HG02981 (cell line): Measurements from ENCODE around the gene CORO2A.
"Not testable (repeated sequence)": the region's sequence is repeated elsewhere in the genome, so short reads cannot be mapped to it uniquely, and the experiment has no call there.

Experiments used
- ATAC-seq: cut with Tn5 transposase; IDR thresholded peaks from one replicate; pipeline ENCODE4 v1.9.1; 2021; ENCODE audit warnings: mild to moderate bottlenecking, moderate library complexity; ENCODE audit not compliant: unreplicated experiment

The CORO2A gene

GRCh38 chr9:98142925-98143481, 49.4 kb downstream of the CORO2A start:
- ATAC-seq, result no peak

DNA sequence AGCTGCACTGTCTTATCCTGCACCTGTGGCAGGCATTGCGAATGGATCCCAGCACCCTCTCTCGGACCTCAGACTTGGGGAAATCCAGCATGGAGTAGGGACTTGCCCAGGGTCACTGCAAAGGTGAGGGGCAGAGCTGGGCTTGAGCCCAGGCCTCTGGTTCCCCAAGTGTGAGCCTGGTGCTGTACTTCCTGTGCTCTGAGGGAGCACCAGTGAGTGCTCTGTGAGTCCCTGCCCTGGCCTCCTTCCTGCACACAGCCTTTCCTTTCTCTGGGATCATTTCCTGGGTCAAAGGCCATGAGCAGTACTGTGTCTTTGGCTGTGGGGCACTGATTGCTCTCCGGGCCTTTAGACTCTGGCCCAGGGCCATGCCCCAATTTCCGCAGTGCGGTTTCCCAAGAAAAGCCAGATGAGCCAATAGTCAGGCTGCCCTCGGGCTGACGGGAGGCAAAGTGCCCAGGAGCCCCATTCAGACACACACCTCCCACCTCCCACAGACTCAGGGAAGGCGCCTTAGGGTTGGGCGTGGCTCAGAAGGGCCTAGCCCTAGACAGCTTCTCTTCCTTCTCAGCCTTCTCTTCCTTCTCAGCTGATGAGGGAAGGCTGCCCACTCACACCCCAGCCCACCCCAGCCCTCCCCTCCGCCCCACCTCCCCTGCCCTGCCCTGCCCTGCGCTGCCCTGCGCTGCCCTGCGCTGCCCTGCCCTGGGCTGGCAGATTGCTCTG, 50.1 kb downstream of the CORO2A start:
- no peak for ATAC-seq

DNA sequence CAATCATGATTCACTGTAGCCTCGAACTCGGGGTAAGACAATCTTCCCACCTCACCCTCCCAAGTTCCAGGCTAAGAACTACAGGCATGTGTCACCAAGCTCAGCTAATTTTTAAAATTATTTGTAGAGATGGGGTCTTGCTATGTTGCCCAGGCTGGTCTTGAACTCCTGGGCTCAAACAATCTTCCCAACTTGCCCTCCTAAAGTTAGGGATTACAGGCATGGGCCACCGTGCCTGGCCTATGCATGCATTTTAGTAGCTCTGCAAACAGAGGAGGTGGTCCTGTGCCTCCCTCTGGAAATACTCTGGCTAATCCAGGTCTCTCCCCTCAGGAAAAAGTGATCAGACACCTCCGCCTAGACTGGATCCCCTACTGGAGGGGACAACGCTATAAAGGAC, 51.9 kb downstream of the CORO2A start:
- ATAC-seq, result no peak

GRCh38 chr9:98136489-98136888, 55.9 kb downstream of the CORO2A start:
- no peak for ATAC-seq

DNA sequence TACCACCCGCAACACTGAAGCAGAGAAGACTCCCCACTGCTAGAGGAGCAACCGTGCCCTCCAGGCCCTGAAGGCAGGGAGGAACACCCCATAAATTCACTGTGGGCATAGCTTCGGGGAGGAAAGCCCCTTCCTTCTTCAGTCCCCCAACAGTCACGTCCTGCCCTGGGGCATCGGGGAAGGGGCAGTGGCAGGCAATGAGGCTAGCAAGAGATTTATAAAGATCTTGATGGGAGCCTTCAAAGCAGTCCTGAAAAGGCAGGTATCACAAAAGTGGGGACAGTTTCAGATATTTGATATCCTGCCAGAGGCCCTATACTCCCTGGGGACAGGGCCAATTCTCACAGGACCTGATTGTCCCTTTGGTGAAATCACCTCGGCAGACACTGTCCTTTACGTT, 56.5 kb downstream of the CORO2A start:
- ATAC-seq, result no peak

GRCh38 chr9:98135558-98135934, 56.9 kb downstream of the CORO2A start:
- no peak for ATAC-seq

DNA sequence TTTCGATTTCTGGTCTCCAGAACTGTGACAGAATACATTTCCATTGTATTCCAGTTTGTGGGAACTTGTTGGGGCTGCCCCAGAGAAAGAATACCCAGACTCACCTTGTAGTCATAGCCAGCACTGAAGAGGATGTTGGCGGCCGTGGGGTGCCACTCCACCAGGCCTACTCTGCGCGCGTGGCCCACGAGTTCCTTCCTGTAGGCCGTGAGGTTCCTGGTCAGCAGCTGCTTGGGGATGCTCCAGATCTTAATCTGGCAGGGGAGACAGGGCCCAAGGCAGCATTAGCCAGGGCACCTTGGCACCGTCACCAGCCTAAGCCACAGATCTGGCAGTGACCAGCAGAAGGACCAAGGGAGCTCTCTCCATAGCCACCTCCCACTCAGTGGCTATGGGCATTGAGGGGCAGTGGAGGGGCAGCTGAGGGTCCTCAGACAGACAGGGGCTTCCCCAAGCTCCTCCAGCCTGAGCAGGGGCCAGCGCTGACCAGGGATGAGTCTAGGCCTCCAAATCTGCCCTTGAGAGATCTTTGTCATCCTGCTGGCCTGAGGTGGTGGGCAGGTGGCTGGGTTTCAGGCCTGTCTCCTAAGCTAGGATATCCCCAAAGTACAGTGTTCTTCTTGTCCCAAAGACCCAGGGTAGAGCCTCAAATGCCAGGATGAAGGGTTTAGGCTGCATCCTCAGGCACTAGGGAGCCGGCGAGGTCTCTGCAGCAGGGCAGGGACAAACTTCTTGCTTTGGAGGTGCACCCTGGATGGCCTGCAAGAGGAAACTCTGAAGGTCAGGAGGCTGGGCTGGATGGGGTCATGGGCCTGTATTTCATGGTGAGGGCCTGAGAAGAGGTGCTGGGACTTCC, 57.5 kb downstream of the CORO2A start:
- ATAC-seq, result no peak

- ATAC-seq, result no peak
These were observed 59.4 kb downstream of the CORO2A start for GRCh38 chr9:98132806-98133631.

GRCh38 chr9:98132158-98132557, 60.3 kb downstream of the CORO2A start:
- ATAC-seq, result no peak

DNA sequence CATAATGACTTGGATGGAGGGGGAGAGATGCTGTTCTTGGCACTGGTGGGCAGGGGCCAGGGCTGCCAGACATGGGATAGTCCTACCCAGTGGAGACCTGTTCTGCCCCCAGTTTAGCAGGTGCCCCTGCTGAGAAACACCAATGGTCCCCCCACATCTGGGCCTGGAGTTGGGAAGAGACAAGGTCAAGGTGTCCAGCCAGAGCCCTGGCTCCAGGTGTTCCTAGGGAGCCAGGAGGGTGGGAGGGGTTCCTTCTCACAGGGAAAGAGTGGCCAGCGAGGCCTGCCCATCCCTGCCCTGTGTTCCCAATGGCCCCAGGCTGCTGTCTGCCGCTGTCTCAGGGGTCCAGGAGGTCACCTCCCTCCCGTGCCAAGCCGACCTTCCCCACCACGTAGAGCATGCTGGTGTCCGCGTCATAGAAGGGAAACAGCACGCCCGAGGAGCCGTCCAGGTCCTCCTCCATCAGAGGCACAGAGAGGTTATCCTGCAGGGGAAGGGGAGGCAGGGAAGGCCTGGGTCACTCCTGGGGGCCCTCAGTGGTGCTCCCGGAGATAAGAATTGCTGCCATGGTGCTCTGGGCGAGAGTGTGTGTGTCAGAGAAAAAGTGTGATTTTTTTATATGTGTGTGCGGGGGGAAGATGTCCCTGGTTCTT, 61.7 kb downstream of the CORO2A start:
- no peak for ATAC-seq

GRCh38 chr9:98130060-98130459, 62.4 kb downstream of the CORO2A start:
- ATAC-seq, result not testable (repeated sequence)

GRCh38 chr9:98129451-98129881, 63.0 kb downstream of the CORO2A start:
- peak; percentile 73 for ATAC-seq

GRCh38 chr9:98128316-98128715, 64.1 kb downstream of the CORO2A start:
- ATAC-seq, result no peak

DNA sequence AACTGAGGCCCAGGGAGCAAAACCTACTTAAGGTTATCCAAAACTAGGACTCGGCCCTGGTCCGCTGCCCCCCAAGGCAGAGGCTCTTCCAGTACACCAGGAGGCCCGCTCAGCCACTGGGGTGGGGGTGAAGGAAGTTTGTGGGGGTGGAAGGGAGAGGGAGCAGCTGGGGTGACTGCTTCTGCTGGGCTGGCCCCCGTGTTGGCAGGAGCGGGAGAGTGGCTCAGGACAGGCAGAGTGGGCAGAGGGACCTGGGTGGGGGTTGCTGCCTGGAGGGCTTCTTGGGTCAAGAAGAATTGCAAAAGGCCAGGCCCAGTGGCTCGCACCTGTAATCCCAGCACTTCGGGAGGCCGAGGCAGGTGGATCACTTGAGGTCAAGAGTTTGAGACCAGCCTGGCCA, 65.2 kb downstream of the CORO2A start:
- ATAC-seq, result no peak

DNA sequence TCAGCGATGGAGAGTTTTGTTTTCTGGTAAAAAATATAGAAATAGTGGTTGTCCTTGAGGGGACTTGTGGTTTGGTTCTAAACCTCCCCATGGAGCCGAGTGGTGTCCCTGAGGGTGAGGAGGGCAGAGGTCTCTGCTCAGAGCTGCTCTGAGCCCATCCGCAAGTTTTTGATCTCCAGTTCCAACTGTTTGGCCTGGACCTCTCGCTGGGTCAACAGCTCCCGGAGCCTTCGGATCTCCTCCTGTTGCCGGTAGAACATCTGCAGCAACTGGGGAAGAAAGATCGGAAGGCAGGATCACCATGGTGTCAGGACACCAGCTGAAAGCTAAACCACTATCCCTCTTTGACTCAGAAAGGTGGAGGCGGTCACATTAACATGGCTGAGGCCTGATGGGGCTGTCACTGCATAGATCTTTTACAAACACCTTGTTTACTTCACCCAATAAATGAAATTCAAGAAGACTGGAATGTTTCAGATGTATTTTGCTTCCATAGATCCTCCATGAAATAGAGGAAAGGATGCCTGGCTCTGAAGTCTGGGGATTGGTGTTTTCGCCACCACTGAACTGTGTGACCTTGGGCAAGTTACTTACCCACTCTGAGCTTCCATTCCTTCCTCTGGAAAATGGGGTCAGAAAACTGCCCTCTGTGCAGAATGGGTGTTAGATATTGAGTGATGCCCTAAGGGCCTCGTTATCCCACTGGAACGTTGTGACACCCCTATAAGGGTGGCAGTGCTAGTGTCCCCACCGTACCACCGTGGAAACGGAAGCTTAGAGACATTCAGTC, 67.6 kb downstream of the CORO2A start:
- no peak for ATAC-seq

GRCh38 chr9:98124091-98124490, 68.3 kb downstream of the CORO2A start:
- not testable (repeated sequence) for ATAC-seq

DNA sequence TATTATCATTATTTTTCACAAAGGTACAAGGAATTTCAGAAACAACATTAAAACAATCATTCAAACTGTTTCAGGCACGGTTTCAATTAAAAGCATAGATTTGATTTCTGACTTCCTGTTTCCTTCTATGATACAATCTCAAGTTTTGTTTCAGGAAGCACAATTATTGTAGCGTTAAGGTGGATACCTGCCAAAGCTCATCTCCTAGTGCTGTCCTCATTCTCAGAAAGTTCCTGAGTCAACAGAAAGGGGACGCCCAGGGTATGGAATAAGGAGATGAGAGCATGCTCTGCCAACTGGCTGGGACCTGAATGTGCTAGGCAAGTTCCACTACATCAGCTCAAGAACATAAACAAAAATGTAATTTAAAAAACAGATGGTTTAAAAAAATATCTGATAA, 71.4 kb downstream of the CORO2A start:
- ATAC-seq, result no peak

DNA sequence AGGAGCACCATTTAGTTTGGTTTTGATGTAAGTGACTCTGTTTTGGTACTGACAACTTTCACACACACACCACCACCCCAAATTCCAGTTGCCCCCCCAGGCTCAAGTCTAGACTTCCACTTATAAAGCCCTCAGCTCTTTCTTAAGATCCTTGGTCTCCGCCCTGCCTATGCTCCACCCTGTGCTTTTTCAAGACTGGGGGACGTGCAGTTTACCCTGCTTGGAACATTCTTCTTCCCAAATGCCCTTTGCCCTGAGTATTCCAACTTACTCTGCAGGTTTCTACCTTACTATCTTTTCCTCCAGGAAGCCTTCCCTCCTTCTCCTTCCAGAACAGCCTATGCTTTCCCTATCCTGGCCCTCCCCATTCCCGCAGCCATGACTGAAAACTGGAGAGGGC, 72.0 kb downstream of the CORO2A start:
- no peak for ATAC-seq

DNA sequence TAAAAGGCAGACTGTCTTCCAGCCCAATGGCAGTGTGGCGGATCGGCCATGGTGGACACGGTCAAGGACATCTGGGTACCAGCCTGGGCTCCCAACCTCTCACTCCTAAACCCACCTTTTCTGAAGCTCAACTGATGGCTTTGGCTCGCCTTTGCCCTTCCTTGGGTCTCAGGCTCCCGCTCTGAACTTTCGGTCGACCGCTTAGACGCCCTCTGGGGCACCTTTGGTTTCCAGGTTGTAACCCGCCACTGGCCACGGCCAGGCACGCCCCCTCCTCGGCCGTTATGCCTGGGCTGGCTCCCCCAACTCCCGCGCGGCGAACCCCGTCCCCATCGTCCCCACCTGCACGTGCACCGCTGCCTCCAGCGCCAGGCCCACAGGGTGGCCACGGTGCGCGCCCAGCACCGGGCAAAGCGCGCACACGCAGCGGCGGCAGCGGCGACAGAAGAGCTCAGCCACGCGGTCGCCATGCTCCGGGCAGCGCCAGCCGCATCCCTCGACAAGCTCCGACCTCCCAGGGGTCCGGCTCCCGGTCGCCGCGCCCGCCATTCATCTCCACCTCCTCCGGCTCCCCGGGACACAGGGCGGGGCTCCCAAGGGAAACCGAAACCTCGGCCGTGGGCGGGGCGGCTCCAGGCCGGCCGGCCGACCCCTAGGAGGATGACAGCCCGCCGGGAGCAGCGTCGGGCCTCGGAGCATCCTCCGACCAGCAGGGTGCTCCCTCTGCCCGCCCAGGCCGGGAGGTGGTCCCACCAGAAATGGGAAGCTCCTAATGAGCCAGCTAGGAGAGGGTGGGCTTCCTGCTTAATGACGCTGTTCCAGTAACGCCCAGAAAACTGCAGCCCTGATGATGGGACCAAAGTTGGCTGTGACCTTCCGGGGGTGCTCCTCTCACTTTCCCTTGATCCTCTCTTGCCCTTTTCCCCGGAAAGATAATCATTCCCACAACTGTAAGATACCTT, 73.5 kb downstream of the CORO2A start, which contains the start of gene TRIM14:
Gene TRIM14 (minus strand): TSS at position 583 of the 962 bp plus-strand sequence. CDS start 34 bp downstream, at position 549.
- peak; percentile 56 for ATAC-seq
